Measurements from ENCODE around the gene TGFB2.
"Not testable (repeated sequence)": the region's sequence is repeated elsewhere in the genome, so short reads cannot be mapped to it uniquely, and the experiment has no call there.

DNA sequence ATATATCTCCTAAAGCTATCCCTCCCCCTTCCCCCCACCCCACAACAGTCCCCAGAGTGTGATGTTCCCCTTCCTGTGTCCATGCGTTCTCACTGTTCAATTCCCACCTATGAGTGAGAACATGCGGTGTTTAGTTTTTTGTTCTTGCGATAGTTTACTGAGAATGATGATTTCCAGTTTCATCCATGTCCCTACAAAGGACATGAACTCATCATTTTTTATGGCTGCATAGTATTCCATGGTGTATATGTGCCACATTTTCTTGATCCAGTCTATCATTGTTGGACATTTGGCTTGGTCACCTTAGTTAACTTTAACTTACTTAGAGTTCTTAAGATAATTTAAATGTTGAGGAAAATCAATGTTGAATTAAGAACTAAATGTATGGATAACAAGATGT is 25.0 kb upstream of the TGFB2 start:
- TF ChIP-seq, protein P1, sequence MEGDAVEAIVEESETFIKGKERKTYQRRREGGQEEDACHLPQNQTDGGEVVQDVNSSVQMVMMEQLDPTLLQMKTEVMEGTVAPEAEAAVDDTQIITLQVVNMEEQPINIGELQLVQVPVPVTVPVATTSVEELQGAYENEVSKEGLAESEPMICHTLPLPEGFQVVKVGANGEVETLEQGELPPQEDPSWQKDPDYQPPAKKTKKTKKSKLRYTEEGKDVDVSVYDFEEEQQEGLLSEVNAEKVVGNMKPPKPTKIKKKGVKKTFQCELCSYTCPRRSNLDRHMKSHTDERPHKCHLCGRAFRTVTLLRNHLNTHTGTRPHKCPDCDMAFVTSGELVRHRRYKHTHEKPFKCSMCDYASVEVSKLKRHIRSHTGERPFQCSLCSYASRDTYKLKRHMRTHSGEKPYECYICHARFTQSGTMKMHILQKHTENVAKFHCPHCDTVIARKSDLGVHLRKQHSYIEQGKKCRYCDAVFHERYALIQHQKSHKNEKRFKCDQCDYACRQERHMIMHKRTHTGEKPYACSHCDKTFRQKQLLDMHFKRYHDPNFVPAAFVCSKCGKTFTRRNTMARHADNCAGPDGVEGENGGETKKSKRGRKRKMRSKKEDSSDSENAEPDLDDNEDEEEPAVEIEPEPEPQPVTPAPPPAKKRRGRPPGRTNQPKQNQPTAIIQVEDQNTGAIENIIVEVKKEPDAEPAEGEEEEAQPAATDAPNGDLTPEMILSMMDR (IDR thresholded peaks at IDR 0.05), result not testable (repeated sequence)
- TF ChIP-seq POLR2A (IDR thresholded peaks at IDR 0.05), result not testable (repeated sequence)

Measured in thyroid gland (tissue), 4 donors.